ENCODE results near the gene FOXN3. TPM values are rescaled to one million over a fixed set of nuclear protein-coding genes. Genes with fewer than 3 reads are reported as not detected.

The FOXN3 gene
- total and polyA plus RNA-seq, 3 experiments from 2014 or later = 73.9 to 136 (median 74.8) TPM

DNA sequence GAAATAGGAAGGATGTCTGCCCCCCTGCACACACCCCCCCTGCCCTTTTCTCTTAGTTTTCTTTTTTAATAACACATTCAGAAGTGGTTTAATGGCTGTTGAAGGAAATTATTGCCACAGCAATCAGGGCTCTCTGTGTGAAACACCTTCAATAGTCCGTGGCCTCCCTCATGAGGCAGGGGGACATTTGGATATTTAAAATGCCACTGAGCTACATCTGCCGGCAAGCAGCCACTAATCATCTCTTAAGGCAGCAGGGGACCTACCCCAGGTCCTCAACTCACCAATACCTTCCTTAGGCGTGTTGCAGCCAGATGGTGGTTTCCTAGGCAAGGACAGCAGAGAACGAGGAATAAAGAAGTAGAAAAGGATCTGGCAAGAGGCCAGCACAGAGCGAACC lies 309.4 kb downstream of the FOXN3 start:
- CTCF ChIA-PET = no interaction called here
- DNase-seq = no peak
- H3K9me3 ChIP-seq (ENCODE audit: low read length) = no peaks in the 10 kb centered on the region
- no peaks in the 10 kb centered on the region for H3K36me3 ChIP-seq (ENCODE audit: insufficient read depth, low read length)
- no peak overlapping the region for H3K4me3 ChIP-seq (ENCODE audit: low read length)
- Mint-ChIP-seq H3K9me3 (peaks cover 0 to 5% (median 2%) of the 10 kb centered on the region in 5 donors), H3K27ac (no peak overlapping the region), H3K27me3 (peaks cover 21 to 53% of the 10 kb centered on the region in 2 donors), H3K36me3 (no peaks in the 10 kb centered on the region), H3K4me3 (no peak overlapping the region), H3K4me1 (no peaks in the 10 kb centered on the region)
- H3K27ac ChIP-seq (ENCODE audit: low read depth, low read length) = no peak overlapping the region
- no peaks in the 10 kb centered on the region for H3K27me3 ChIP-seq (ENCODE audit: insufficient read depth, low read length, poor library complexity, severe bottlenecking)
- H3K4me1 ChIP-seq (ENCODE audit: insufficient read depth, low read length) = no peaks in the 10 kb centered on the region
- POLR2A ChIA-PET = no interaction called here

Data from CD8-positive, alpha-beta memory T cell (primary cell).